HEK293 (cell line): ENCODE measurements around the gene HLA-DMA.

Source experiments
- CTCF ChIA-PET: fragments of 350-600 bp; formaldehyde crosslinking; extraction: SDS; loops from one replicate; lab custom pipeline; 2021; ENCODE audit warnings: antibody characterized with exemption; lab: Yijun Ruan, JAX
- POLR2A ChIA-PET: fragments of 300-600 bp; formaldehyde crosslinking; extraction: SDS; loops from one replicate; lab custom pipeline; 2020; ENCODE audit warnings: antibody characterized with exemption, inconsistent platforms; lab: Yijun Ruan, JAX
- H3K27ac ChIP-seq: fragments of 200-500 bp; sonication (Bioruptor generic); 2 replicates; pipeline ENCODE4 v1.5.1; 2014; ENCODE audit warnings: low read depth, low read length, control low read depth, inconsistent platforms; ENCODE audit errors: extremely low read depth
- H3K36me3 ChIP-seq, 2 experiments: fragments of 200-500 bp in 1 of 2; sonication (Bioruptor generic) in 1 of 2; 1 replicate in 1 of 2; 2 replicates in 1 of 2; pipeline ENCODE4 v1.5.1; 2014 to 2017; ENCODE audit warnings: inconsistent platforms in 2 of 2, low read length in 2 of 2; ENCODE audit not compliant: control insufficient read depth in 2 of 2, insufficient read depth in 1 of 2
- H3K4me1 ChIP-seq: fragments of 200-500 bp; sonication (Bioruptor generic); 2 replicates; pipeline ENCODE4 v1.5.1; 2014; ENCODE audit warnings: mild to moderate bottlenecking, low read length, inconsistent platforms; ENCODE audit not compliant: control insufficient read depth, insufficient read depth
- H3K4me3 ChIP-seq: 2 replicates; pipeline ENCODE4 v1.5.1; 2011; ENCODE audit warnings: low read depth, mild to moderate bottlenecking, control low read depth, low read length, moderate library complexity
- H3K9me3 ChIP-seq: fragments of 200-500 bp; sonication (Bioruptor generic); 2 replicates; pipeline ENCODE4 v1.5.1; 2014; ENCODE audit warnings: low read depth, low read length, inconsistent platforms; ENCODE audit not compliant: control insufficient read depth, insufficient read depth
- EGR2 ChIP-seq: fragments of 450-650 bp; formaldehyde crosslinking; IDR thresholded peaks from 2 replicates; pipeline ENCODE4 v1.5.1; 2016; ENCODE audit warnings: low read depth, missing biosample characterization, missing genetic modification characterization
- OVOL3 ChIP-seq: fragments of 450-650 bp; formaldehyde crosslinking; IDR thresholded peaks from 2 replicates; pipeline ENCODE4 v1.5.1; 2016; ENCODE audit warnings: missing biosample characterization, missing genetic modification characterization
- PRDM1 ChIP-seq: fragments of 450-650 bp; formaldehyde crosslinking; IDR thresholded peaks from 2 replicates; pipeline ENCODE4; 2016; ENCODE audit warnings: missing biosample characterization, missing genetic modification characterization
- SCRT1 ChIP-seq: fragments of 450-650 bp; formaldehyde crosslinking; IDR thresholded peaks from 2 replicates; pipeline ENCODE4 v1.5.1; 2016; ENCODE audit warnings: missing biosample characterization, missing genetic modification characterization, borderline replicate concordance
- SETDB1 ChIP-seq: IDR thresholded peaks from one replicate; pipeline ENCODE4 v1.6.1; 2017; ENCODE audit warnings: mild to moderate bottlenecking, low read length, moderate library complexity, mixed read lengths; ENCODE audit not compliant: insufficient read length
- ZNF138 ChIP-seq: fragments of 450-650 bp; formaldehyde crosslinking; IDR thresholded peaks from 2 replicates; pipeline ENCODE4 v1.5.1; 2016; ENCODE audit warnings: missing biosample characterization, missing genetic modification characterization, borderline replicate concordance
- ZNF16 ChIP-seq: fragments of 450-650 bp; formaldehyde crosslinking; IDR thresholded peaks from 2 replicates; pipeline ENCODE4 v1.5.1; 2016; ENCODE audit warnings: low read depth, missing biosample characterization, missing genetic modification characterization
- ZNF174 ChIP-seq: fragments of 450-650 bp; formaldehyde crosslinking; IDR thresholded peaks from 2 replicates; pipeline ENCODE4 v1.5.0; 2017; ENCODE audit warnings: missing biosample characterization, mild to moderate bottlenecking, missing genetic modification characterization
- ZNF248 ChIP-seq: fragments of 450-650 bp; formaldehyde crosslinking; IDR thresholded peaks from 2 replicates; pipeline ENCODE4 v1.5.1; 2017; ENCODE audit warnings: missing biosample characterization, missing genetic modification characterization
- ZNF433 ChIP-seq: fragments of 450-650 bp; formaldehyde crosslinking; IDR thresholded peaks from 2 replicates; pipeline ENCODE4 v1.5.1; 2016; ENCODE audit warnings: missing biosample characterization, missing genetic modification characterization, low read depth
- ZNF768 ChIP-seq: fragments of 450-650 bp; formaldehyde crosslinking; IDR thresholded peaks from 2 replicates; pipeline ENCODE4 v1.5.1; 2018; ENCODE audit warnings: missing biosample characterization, mild to moderate bottlenecking, missing genetic modification characterization
- ZXDB ChIP-seq: fragments of 450-650 bp; formaldehyde crosslinking; IDR thresholded peaks from 2 replicates; pipeline ENCODE4 v1.5.1; 2016; ENCODE audit warnings: missing biosample characterization, missing genetic modification characterization
- TF ChIP-seq, protein P1 (sequence below): fragments of 450-650 bp; formaldehyde crosslinking; IDR thresholded peaks from 2 replicates; pipeline ENCODE4 v1.5.1; 2016; ENCODE audit warnings: missing biosample characterization, missing genetic modification characterization
- TF ChIP-seq, protein P2 (sequence below): fragments of 450-650 bp; formaldehyde crosslinking; IDR thresholded peaks from 2 replicates; pipeline ENCODE4 v1.5.1; 2017; ENCODE audit warnings: missing biosample characterization, missing genetic modification characterization
- TF ChIP-seq, protein P3 (sequence below): fragments of 450-650 bp; formaldehyde crosslinking; IDR thresholded peaks from 2 replicates; pipeline ENCODE4 v1.5.1; 2016; ENCODE audit warnings: missing biosample characterization, missing genetic modification characterization
- TF ChIP-seq, protein P4 (sequence below): fragments of 450-650 bp; formaldehyde crosslinking; IDR thresholded peaks from 2 replicates; pipeline ENCODE4 v1.5.1; 2016; ENCODE audit warnings: missing biosample characterization, missing genetic modification characterization
- TF ChIP-seq, protein P5 (sequence below): fragments of 450-650 bp; formaldehyde crosslinking; IDR thresholded peaks from 2 replicates; pipeline ENCODE4 v1.5.1; 2016; ENCODE audit warnings: missing biosample characterization, missing genetic modification characterization, borderline replicate concordance
- TF ChIP-seq, protein P6 (sequence below): fragments of 450-650 bp; formaldehyde crosslinking; IDR thresholded peaks from 2 replicates; pipeline ENCODE4 v1.5.1; 2016; ENCODE audit warnings: missing biosample characterization, missing genetic modification characterization

The HLA-DMA gene

DNA sequence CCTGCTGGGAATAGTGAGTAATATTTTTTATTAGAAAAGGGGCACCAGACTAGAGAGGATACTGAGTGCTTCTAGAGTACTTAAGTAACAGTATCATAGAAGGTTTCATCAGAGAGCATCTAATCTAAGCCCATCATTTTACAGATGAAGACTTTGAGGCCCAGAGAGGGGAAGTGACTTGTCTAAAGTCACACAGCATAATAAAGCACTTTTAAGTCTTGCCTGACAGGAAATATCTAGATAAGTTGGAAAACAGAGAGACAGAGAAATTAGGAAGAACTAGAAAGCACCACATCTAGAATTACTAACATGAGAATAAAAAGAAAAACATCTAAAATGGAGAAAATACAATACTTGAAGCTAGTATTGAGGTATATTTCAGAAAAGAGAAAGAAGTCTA lies 6.0 kb downstream of the HLA-DMA start:
- no peak overlapping the region for H3K27ac ChIP-seq
- TF ChIP-seq ZNF433 (tag by site-specific recombination) = no peak
- TF ChIP-seq ZNF768 (tag by site-specific recombination) = peak; percentile 79
- TF ChIP-seq, all 188 proteins: peak for 1
- no peaks in the 10 kb centered on the region for H3K36me3 ChIP-seq
- H3K4me1 ChIP-seq = no peaks in the 10 kb centered on the region
- ChIA-PET POLR2A (interaction anchor here (0.6 to 2.1 kb wide), 3 partner anchors 25 to 52 kb away, joined by 3 to 15 read pairs (median 3); no protein-coding TSS in a partner anchor), CTCF (interaction anchor here (0.6 to 2.6 kb wide), 31 partner anchors 9 to 225 kb away, joined by 3 to 67 read pairs (median 6); partner anchors contain the start of genes BRD2 and TAP2)
- no peaks in the 10 kb centered on the region for H3K9me3 ChIP-seq
- H3K4me3 ChIP-seq = no peak overlapping the region

DNA sequence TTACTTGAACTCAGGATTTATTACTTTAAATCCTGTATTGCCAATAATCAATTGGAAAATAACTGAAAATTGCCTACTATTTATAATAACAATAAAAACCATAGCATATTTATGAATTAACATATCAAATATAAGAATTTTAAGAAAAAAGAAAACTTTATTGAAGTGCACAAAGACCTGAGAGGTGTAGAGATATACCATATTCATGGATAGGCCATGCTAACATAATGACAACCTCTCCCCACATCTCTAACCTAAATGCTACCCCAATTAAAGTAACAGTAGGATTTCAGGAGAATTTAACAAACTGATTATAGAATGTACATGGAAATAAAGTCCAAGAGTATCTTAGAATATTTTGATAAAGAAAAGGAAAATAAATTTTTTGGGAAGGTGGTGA lies 6.9 kb downstream of the HLA-DMA start:
- TF ChIP-seq ZNF248 (peak; percentile 87; the same call in 1 of the 2 replicates), ZNF16 (tag by site-specific recombination) (no peak), ZNF138 (no peak), SETDB1 (peak; percentile 32), OVOL3 (tag by site-specific recombination) (no peak)
- H3K27ac ChIP-seq = no peak overlapping the region
- POLR2A ChIA-PET = no interaction called here
- CTCF ChIA-PET = no interaction called here
- no peaks in the 10 kb centered on the region for H3K9me3 ChIP-seq
- no peak overlapping the region for H3K4me3 ChIP-seq
- H3K4me1 ChIP-seq = no peaks in the 10 kb centered on the region
- no peaks in the 10 kb centered on the region for H3K36me3 ChIP-seq

DNA sequence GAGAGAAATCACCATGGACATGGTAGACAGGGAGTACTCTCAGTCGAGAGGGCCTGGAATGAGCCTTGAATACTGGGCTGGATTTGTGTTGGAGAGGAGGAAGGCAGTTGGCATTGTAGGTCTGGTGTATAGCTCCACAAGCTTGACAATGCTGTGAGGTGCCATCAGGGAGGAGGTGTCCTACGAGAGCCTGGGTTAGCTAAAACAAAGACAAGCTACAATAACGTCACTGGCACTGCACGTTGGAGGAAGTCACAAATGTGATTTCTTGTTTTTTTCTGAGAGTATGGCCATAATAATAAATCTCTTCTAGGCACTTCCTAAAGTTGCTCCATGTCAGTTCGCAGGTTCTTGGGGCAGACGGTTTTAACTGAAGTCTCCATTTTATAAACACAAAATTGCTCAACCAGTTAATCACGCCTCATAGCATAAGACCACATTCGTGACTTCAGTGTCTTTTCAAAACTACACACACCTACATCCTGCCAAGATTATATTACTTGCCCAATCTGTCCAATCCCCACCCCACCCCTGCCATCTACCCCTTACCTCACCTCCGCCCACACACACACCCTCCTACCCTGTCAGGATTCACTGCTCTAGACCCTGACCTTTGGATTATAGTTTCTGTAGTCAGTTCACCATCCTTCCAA lies 7.7 kb downstream of the HLA-DMA start:
- Histone ChIP-seq H3K4me3 (no peak overlapping the region), H3K27ac (no peak overlapping the region), H3K9me3 (no peaks in the 10 kb centered on the region), H3K4me1 (no peaks in the 10 kb centered on the region), H3K36me3 (no peaks in the 10 kb centered on the region)
- ChIA-PET CTCF (interaction anchor here (1.1 to 10.3 kb wide), 7 partner anchors 10 to 107 kb away, joined by 4 to 109 read pairs (median 9); partner anchors contain the start of genes BRD2, HLA-DMA and TAP2), POLR2A (interaction anchor here (1.1 to 6.9 kb wide), 2 partner anchors 25 to 51 kb away, joined by 5 to 100 read pairs; partner anchors contain the start of gene BRD2)
- TF ChIP-seq, protein P1, sequence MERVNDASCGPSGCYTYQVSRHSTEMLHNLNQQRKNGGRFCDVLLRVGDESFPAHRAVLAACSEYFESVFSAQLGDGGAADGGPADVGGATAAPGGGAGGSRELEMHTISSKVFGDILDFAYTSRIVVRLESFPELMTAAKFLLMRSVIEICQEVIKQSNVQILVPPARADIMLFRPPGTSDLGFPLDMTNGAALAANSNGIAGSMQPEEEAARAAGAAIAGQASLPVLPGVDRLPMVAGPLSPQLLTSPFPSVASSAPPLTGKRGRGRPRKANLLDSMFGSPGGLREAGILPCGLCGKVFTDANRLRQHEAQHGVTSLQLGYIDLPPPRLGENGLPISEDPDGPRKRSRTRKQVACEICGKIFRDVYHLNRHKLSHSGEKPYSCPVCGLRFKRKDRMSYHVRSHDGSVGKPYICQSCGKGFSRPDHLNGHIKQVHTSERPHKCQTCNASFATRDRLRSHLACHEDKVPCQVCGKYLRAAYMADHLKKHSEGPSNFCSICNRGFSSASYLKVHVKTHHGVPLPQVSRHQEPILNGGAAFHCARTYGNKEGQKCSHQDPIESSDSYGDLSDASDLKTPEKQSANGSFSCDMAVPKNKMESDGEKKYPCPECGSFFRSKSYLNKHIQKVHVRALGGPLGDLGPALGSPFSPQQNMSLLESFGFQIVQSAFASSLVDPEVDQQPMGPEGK (tag by site-specific recombination) = 0 out of 2 replicates have a peak, but pooled peaks have one; percentile 27
- TF ChIP-seq, protein P2, sequence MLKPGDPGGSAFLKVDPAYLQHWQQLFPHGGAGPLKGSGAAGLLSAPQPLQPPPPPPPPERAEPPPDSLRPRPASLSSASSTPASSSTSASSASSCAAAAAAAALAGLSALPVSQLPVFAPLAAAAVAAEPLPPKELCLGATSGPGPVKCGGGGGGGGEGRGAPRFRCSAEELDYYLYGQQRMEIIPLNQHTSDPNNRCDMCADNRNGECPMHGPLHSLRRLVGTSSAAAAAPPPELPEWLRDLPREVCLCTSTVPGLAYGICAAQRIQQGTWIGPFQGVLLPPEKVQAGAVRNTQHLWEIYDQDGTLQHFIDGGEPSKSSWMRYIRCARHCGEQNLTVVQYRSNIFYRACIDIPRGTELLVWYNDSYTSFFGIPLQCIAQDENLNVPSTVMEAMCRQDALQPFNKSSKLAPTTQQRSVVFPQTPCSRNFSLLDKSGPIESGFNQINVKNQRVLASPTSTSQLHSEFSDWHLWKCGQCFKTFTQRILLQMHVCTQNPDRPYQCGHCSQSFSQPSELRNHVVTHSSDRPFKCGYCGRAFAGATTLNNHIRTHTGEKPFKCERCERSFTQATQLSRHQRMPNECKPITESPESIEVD = no peak
- no peak for TF ChIP-seq ZXDB
- TF ChIP-seq, protein P3, sequence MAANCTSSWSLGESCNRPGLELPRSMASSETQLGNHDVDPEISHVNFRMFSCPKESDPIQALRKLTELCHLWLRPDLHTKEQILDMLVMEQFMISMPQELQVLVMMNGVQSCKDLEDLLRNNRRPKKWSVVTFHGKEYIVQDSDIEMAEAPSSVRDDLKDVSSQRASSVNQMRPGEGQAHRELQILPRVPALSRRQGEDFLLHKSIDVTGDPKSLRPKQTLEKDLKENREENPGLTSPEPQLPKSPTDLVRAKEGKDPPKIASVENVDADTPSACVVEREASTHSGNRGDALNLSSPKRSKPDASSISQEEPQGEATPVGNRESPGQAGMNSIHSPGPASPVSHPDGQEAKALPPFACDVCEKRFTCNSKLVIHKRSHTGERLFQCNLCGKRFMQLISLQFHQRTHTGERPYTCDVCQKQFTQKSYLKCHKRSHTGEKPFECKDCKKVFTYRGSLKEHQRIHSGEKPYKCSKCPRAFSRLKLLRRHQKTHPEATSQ (tag by site-specific recombination) = no peak
- TF ChIP-seq, protein P4, sequence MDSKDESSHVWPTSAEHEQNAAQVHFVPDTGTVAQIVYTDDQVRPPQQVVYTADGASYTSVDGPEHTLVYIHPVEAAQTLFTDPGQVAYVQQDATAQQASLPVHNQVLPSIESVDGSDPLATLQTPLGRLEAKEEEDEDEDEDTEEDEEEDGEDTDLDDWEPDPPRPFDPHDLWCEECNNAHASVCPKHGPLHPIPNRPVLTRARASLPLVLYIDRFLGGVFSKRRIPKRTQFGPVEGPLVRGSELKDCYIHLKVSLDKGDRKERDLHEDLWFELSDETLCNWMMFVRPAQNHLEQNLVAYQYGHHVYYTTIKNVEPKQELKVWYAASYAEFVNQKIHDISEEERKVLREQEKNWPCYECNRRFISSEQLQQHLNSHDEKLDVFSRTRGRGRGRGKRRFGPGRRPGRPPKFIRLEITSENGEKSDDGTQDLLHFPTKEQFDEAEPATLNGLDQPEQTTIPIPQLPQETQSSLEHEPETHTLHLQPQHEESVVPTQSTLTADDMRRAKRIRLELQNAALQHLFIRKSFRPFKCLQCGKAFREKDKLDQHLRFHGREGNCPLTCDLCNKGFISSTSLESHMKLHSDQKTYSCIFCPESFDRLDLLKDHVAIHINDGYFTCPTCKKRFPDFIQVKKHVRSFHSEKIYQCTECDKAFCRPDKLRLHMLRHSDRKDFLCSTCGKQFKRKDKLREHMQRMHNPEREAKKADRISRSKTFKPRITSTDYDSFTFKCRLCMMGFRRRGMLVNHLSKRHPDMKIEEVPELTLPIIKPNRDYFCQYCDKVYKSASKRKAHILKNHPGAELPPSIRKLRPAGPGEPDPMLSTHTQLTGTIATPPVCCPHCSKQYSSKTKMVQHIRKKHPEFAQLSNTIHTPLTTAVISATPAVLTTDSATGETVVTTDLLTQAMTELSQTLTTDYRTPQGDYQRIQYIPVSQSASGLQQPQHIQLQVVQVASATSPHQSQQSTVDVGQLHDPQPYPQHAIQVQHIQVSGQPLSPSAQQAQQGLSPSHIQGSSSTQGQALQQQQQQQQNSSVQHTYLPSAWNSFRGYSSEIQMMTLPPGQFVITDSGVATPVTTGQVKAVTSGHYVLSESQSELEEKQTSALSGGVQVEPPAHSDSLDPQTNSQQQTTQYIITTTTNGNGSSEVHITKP = no peak
- TF ChIP-seq PRDM1 (tag by site-specific recombination) = no peak
- TF ChIP-seq SCRT1 = no peak
- TF ChIP-seq ZNF174 (tag by site-specific recombination) = no peak
- TF ChIP-seq, protein P5, sequence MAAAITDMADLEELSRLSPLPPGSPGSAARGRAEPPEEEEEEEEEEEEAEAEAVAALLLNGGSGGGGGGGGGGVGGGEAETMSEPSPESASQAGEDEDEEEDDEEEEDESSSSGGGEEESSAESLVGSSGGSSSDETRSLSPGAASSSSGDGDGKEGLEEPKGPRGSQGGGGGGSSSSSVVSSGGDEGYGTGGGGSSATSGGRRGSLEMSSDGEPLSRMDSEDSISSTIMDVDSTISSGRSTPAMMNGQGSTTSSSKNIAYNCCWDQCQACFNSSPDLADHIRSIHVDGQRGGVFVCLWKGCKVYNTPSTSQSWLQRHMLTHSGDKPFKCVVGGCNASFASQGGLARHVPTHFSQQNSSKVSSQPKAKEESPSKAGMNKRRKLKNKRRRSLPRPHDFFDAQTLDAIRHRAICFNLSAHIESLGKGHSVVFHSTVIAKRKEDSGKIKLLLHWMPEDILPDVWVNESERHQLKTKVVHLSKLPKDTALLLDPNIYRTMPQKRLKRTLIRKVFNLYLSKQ (tag by site-specific recombination) = no peak
- TF ChIP-seq EGR2 (tag by site-specific recombination) = peak; percentile 97
- TF ChIP-seq, protein P6, sequence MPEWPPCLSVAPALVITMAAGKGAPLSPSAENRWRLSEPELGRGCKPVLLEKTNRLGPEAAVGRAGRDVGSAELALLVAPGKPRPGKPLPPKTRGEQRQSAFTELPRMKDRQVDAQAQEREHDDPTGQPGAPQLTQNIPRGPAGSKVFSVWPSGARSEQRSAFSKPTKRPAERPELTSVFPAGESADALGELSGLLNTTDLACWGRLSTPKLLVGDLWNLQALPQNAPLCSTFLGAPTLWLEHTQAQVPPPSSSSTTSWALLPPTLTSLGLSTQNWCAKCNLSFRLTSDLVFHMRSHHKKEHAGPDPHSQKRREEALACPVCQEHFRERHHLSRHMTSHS = no peak
